Measurements from ENCODE around the gene NPC1L1.

GRCh38 chr7:44470135-44470479 lies 71.0 kb downstream of the NPC1L1 start:
- TF ChIP-seq CTCF (IDR thresholded peaks at IDR 0.05): no peak
- no peak for TF ChIP-seq POLR2A (IDR thresholded peaks at IDR 0.05)
